IMR-90 (cell line): ENCODE results near the gene ANKRD45. TPM values are rescaled to one million over a fixed set of nuclear protein-coding genes. Genes with fewer than 3 reads are reported as not detected.
"Not testable (repeated sequence)": the region's sequence is repeated elsewhere in the genome, so short reads cannot be mapped to it uniquely, and the experiment has no call there.

ENCODE experiments used
- ATAC-seq: fragments of 200-7000 bp; cut with Tn5 transposase; 2 replicates; pipeline ENCODE4 v1.9.1; 2020; ENCODE audit warnings: low read depth, mild to moderate bottlenecking, moderate library complexity
- BruUV-seq: library from RNA; stranded (reverse); fragments of 400-500 nt; replicated peaks from 2 replicates; lab custom pipeline; 2021; lab: Mats Ljungman, UMichigan
- CTCF ChIA-PET: fragments of 300-600 bp; formaldehyde crosslinking; extraction: SDS; loops from one replicate; lab custom pipeline; 2021; ENCODE audit warnings: antibody characterized with exemption; lab: Yijun Ruan, JAX
- POLR2A ChIA-PET: fragments of 300-600 bp; sonication (Branson Sonifier 250); formaldehyde crosslinking; loops from one replicate; lab custom pipeline; 2022; ENCODE audit warnings: antibody characterized with exemption; ENCODE audit not compliant: unreplicated experiment; lab: Charles Lee
- DNase-seq: peaks from one replicate; pipeline ENCODE4 v3.0.0; 2013
- H2AFZ ChIP-seq: replicated peaks from 2 replicates; pipeline ENCODE3; 2013; ENCODE audit warnings: low read length, mild to moderate bottlenecking; ENCODE audit not compliant: poor library complexity
- H2AK5ac ChIP-seq: 2 replicates; pipeline ENCODE4 v1.6.1; 2013; ENCODE audit warnings: low read depth, low read length, inconsistent platforms
- H2AK9ac ChIP-seq: replicated peaks from 2 replicates; pipeline ENCODE3; 2013; ENCODE audit warnings: mild to moderate bottlenecking, low read depth, low read length, moderate library complexity; ENCODE audit not compliant: poor library complexity
- H2BK120ac ChIP-seq: 2 replicates; pipeline ENCODE4 v1.6.1; 2013; ENCODE audit warnings: low read depth, low read length, inconsistent platforms
- H2BK15ac ChIP-seq: 3 replicates; pipeline ENCODE4 v1.6.1; 2013; ENCODE audit warnings: low read depth, low read length, inconsistent platforms
- H2BK20ac ChIP-seq: 2 replicates; pipeline ENCODE4 v1.6.1; 2013; ENCODE audit warnings: low read depth, mild to moderate bottlenecking, inconsistent platforms, low read length, moderate library complexity
- H2BK5ac ChIP-seq: 2 replicates; pipeline ENCODE4 v1.6.1; 2013; ENCODE audit warnings: mild to moderate bottlenecking, low read depth, low read length, inconsistent platforms; ENCODE audit not compliant: poor library complexity, severe bottlenecking
- H3K14ac ChIP-seq: replicated peaks from 2 replicates; pipeline ENCODE4 v1.6.1; 2013; ENCODE audit warnings: low read depth, low read length, inconsistent platforms
- H3K18ac ChIP-seq: 2 replicates; pipeline ENCODE4 v1.6.1; 2013; ENCODE audit warnings: low read depth, low read length, control low read depth
- H3K23ac ChIP-seq: 2 replicates; pipeline ENCODE4 v1.6.1; 2013; ENCODE audit warnings: low read depth, low read length, inconsistent platforms
- H3K27ac ChIP-seq: 2 replicates; pipeline ENCODE4 v1.5.1; 2013; ENCODE audit warnings: mild to moderate bottlenecking, control low read depth, low read length; ENCODE audit not compliant: insufficient read depth
- H3K27me3 ChIP-seq: 2 replicates; pipeline ENCODE4 v1.6.1; 2013; ENCODE audit warnings: low read length; ENCODE audit not compliant: control insufficient read depth, insufficient read depth
- H3K36me3 ChIP-seq: 2 replicates; pipeline ENCODE4 v1.6.1; 2013; ENCODE audit warnings: low read length, mixed read lengths; ENCODE audit not compliant: control insufficient read depth, insufficient read depth
- H3K4ac ChIP-seq: 2 replicates; pipeline ENCODE4 v1.6.1; 2013; ENCODE audit warnings: low read depth, low read length, inconsistent platforms
- H3K4me1 ChIP-seq: 2 replicates; pipeline ENCODE4 v1.6.1; 2013; ENCODE audit warnings: low read length, mixed read lengths; ENCODE audit not compliant: control insufficient read depth, insufficient read depth
- H3K4me2 ChIP-seq: 2 replicates; pipeline ENCODE4 v1.6.1; 2013; ENCODE audit warnings: low read depth, mild to moderate bottlenecking, control low read depth, low read length, moderate library complexity
- H3K4me3 ChIP-seq: 2 replicates; pipeline ENCODE4 v1.5.1; 2013; ENCODE audit warnings: low read depth, mild to moderate bottlenecking, control low read depth, low read length, moderate library complexity; ENCODE audit not compliant: insufficient read depth
- H3K56ac ChIP-seq: 2 replicates; pipeline ENCODE4 v1.6.1; 2013; ENCODE audit warnings: low read length, inconsistent platforms; ENCODE audit not compliant: insufficient read depth; ENCODE audit errors: extremely low read depth
- H3K79me1 ChIP-seq, 2 experiments: 2 replicates each; pipeline ENCODE4 v1.6.1; 2013; ENCODE audit warnings: low read length in 2 of 2, inconsistent platforms in 1 of 2, low read depth in 1 of 2
- H3K9ac ChIP-seq: 2 replicates; pipeline ENCODE4 v1.6.1; 2013; ENCODE audit warnings: low read depth, low read length, control low read depth
- H3K9me1 ChIP-seq: 2 replicates; pipeline ENCODE4 v1.6.1; 2013; ENCODE audit warnings: low read length, inconsistent platforms; ENCODE audit not compliant: insufficient read depth
- H3K9me3 ChIP-seq: 2 replicates; pipeline ENCODE4 v1.6.1; 2013; ENCODE audit warnings: low read length; ENCODE audit not compliant: control insufficient read depth, insufficient read depth
- H4K20me1 ChIP-seq: 2 replicates; pipeline ENCODE4 v1.6.1; 2013; ENCODE audit warnings: low read length, inconsistent platforms; ENCODE audit not compliant: insufficient read depth
- H4K5ac ChIP-seq: 2 replicates; pipeline ENCODE4 v1.6.1; 2013; ENCODE audit warnings: mild to moderate bottlenecking, low read depth, low read length, control low read depth
- H4K8ac ChIP-seq, 2 experiments: 2 replicates each; pipeline ENCODE4 v1.6.1; 2013; ENCODE audit warnings: low read depth in 2 of 2, low read length in 2 of 2, control low read depth in 1 of 2, inconsistent platforms in 1 of 2
- H4K91ac ChIP-seq: 2 replicates; pipeline ENCODE4 v1.6.1; 2013; ENCODE audit warnings: low read depth, low read length, inconsistent platforms; ENCODE audit not compliant: insufficient read depth
- WGBS, 2 experiments: methylation state at CpG; one replicate each; pipeline versions ENCODE4 v1.1.5 to v1.1.7; 2013; ENCODE audit warnings: missing lambda C conversion rate in 2 of 2; ENCODE audit not compliant: insufficient read length in 1 of 2; ENCODE audit errors: extremely low coverage in 2 of 2; 5-methylcytosine and 5-hydroxymethylcytosine counted together
- dilution Hi-C: fragments of 300-500 bp; cut with HindIII; formaldehyde crosslinking; loops from one replicate; pipeline ENCODE4 v1.14.3; 2018; ENCODE audit warnings: low sequenced_read_pairs; ENCODE audit not compliant: unreplicated experiment
- in situ Hi-C: fragments of 300-500 bp; cut with MboI; formaldehyde crosslinking; loops from 3 replicates; pipeline ENCODE4 v1.14.3; 2019; ENCODE audit warnings: low sequenced_read_pairs, inconsistent platforms, mixed read lengths
- intact Hi-C: fragments of 100-400 bp; cut with micrococcal nuclease; formaldehyde crosslinking; loops from 2 replicates; pipeline ENCODE4 v1.10.0; 2022
- polyA plus RNA-seq, 3 experiments: library from polyadenylated mRNA; depleted of rRNA; stranded (reverse); fragments of >200 nt; gene quantifications; 2 replicates each; pipeline ENCODE4 v1.2.3, GENCODE V29; 2012; ENCODE audit warnings: low replicate concordance in 1 of 3
- total RNA-seq: library from RNA; depleted of rRNA; stranded (reverse); fragments of >200 nt; gene quantifications from 2 replicates; pipeline ENCODE4 v1.2.3, GENCODE V29; 2012

The ANKRD45 gene
- total and polyA plus RNA-seq, 2 of the 4 experiments (the other 2 are of a cell fraction) = under 0.01 TPM; not detected in 1

- H3K9me3 ChIP-seq, H4K5ac ChIP-seq, H2AK5ac ChIP-seq, H3K4me3 ChIP-seq, H4K8ac ChIP-seq, H3K36me3 ChIP-seq, H3K4ac ChIP-seq, H3K23ac ChIP-seq, H2AFZ ChIP-seq, intact Hi-C loops, H3K18ac ChIP-seq, CTCF ChIA-PET, POLR2A ChIA-PET, H3K79me1 ChIP-seq, H3K27me3 ChIP-seq, H3K56ac ChIP-seq, H3K4me2 ChIP-seq, dilution Hi-C loops, H3K9ac ChIP-seq, H4K91ac ChIP-seq, H3K14ac ChIP-seq, ATAC-seq, H2BK120ac ChIP-seq, DNase-seq, H2BK20ac ChIP-seq, in situ Hi-C loops, H3K4me1 ChIP-seq, H3K27ac ChIP-seq, H2AK9ac ChIP-seq, BruUV-seq, H2BK5ac ChIP-seq, H2BK15ac ChIP-seq, H4K20me1 ChIP-seq, H3K9me1 ChIP-seq: not testable (repeated sequence)
- 90% methylated on average over 2 of the region's 4 CpGs; no CpG with 5 or more reads in 1 of the 2 experiments for WGBS, 2 experiments
Observed at GRCh38 chr1:173683838-173684237, 14.2 kb upstream of the ANKRD45 start.
